Measurements from ENCODE around the gene CLSTN2. TPM values are rescaled to one million over a fixed set of nuclear protein-coding genes. Genes with fewer than 3 reads are reported as not detected.

Gene CLSTN2
- total RNA-seq, 1 donor from 2014 or later = 65.0 TPM

DNA sequence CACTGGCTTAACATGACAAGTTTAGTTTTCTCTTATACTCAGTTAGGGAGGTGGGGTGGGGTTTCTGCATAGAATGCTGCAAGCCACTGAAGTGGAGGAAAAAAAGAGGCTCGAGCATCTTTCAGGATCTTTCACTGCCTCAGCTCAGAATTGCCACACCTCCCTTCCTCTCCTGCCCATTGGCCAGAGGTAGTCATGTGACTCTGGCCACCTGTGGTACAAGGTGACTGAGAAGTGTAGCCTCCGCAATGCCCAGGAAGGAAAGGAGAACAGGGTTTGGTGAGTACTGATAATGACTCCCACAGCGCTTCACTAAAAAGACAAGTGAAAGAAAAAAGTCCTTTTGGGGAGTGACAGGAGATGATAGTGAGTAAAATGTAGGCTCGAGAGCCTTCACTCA, 618.6 kb downstream of the CLSTN2 start:
- no peak overlapping the region for H3K4me3 Mint-ChIP-seq (ENCODE audit: unreplicated experiment)
- H3K4me1 Mint-ChIP-seq (ENCODE audit: low read depth) = no peaks in the 10 kb centered on the region
- DNase-seq (ENCODE audit: low spot score) = no peak
- H3K27ac Mint-ChIP-seq (ENCODE audit: unreplicated experiment) = no peak overlapping the region
- TF ChIP-seq, protein P1, sequence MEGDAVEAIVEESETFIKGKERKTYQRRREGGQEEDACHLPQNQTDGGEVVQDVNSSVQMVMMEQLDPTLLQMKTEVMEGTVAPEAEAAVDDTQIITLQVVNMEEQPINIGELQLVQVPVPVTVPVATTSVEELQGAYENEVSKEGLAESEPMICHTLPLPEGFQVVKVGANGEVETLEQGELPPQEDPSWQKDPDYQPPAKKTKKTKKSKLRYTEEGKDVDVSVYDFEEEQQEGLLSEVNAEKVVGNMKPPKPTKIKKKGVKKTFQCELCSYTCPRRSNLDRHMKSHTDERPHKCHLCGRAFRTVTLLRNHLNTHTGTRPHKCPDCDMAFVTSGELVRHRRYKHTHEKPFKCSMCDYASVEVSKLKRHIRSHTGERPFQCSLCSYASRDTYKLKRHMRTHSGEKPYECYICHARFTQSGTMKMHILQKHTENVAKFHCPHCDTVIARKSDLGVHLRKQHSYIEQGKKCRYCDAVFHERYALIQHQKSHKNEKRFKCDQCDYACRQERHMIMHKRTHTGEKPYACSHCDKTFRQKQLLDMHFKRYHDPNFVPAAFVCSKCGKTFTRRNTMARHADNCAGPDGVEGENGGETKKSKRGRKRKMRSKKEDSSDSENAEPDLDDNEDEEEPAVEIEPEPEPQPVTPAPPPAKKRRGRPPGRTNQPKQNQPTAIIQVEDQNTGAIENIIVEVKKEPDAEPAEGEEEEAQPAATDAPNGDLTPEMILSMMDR (IDR thresholded peaks at IDR 0.05) = no peak
- no peaks in the 10 kb centered on the region for H3K27me3 Mint-ChIP-seq (ENCODE audit: low read depth)
- H3K9me3 Mint-ChIP-seq (ENCODE audit: low read depth) = no peaks in the 10 kb centered on the region
- H3K36me3 Mint-ChIP-seq (ENCODE audit: low read depth) = peaks cover 15% of the 10 kb centered on the region

DNA sequence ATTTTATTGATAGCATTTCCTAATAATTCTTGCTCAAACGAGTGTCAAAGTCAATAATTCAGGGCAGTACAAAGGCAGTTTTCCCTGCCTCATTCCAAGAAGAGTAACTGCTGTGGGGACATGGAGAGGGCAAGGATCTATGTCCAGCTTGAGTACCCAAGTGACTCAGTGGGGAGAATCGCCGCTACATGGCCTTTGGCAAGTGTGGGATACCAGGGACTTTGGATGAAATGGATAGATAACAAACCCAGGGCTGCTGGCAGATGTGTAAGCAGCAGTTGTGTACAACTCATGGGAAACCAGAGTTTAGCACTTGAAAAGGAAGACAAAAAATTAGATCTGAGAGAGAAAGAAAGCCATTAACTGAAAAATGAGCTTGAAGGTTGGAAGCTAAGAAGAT, 620.7 kb downstream of the CLSTN2 start:
- no peaks in the 10 kb centered on the region for H3K4me1 Mint-ChIP-seq (ENCODE audit: low read depth)
- DNase-seq (ENCODE audit: low spot score) = no peak
- peaks cover 13% of the 10 kb centered on the region for H3K36me3 Mint-ChIP-seq (ENCODE audit: low read depth)
- H3K9me3 Mint-ChIP-seq (ENCODE audit: low read depth) = no peaks in the 10 kb centered on the region
- TF ChIP-seq, protein P1 (IDR thresholded peaks at IDR 0.05) = no peak
- H3K27me3 Mint-ChIP-seq (ENCODE audit: low read depth) = no peaks in the 10 kb centered on the region
- no peak overlapping the region for H3K27ac Mint-ChIP-seq (ENCODE audit: unreplicated experiment)
- H3K4me3 Mint-ChIP-seq (ENCODE audit: unreplicated experiment) = no peak overlapping the region

DNA sequence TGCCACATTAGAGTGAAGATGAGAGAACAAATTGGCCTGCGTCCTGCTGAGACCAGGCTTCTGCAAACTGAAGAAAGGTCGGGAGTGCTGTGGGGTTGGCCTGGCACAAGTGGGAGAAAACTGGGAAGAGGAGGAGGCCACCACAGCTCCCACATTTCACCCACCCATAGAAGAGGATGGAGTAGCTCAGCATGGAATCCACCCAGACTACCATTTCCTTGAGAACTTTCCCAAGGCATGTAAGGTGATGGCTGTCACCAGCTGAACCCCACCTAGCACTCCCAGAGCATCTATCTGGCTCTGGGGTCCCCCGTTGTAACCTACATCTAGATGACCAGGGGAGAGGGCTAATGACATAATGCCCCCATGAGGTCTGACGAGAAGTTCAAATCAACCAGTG, 622.5 kb downstream of the CLSTN2 start:
- Mint-ChIP-seq H3K27ac (ENCODE audit: unreplicated experiment) (no peak overlapping the region), H3K4me3 (ENCODE audit: unreplicated experiment) (no peak overlapping the region), H3K9me3 (ENCODE audit: low read depth) (no peaks in the 10 kb centered on the region), H3K4me1 (ENCODE audit: low read depth) (no peaks in the 10 kb centered on the region), H3K36me3 (ENCODE audit: low read depth) (peaks cover 16% of the 10 kb centered on the region), H3K27me3 (ENCODE audit: low read depth) (no peaks in the 10 kb centered on the region)
- DNase-seq (ENCODE audit: low spot score) = no peak
- TF ChIP-seq, protein P1 (IDR thresholded peaks at IDR 0.05) = no peak

- no peaks in the 10 kb centered on the region for H3K27me3 Mint-ChIP-seq (ENCODE audit: low read depth)
- no peaks in the 10 kb centered on the region for H3K9me3 Mint-ChIP-seq (ENCODE audit: low read depth)
- peaks cover 28% of the 10 kb centered on the region for H3K36me3 Mint-ChIP-seq (ENCODE audit: low read depth)
- no peak overlapping the region for H3K4me3 Mint-ChIP-seq (ENCODE audit: unreplicated experiment)
- no peak overlapping the region for H3K27ac Mint-ChIP-seq (ENCODE audit: unreplicated experiment)
- TF ChIP-seq, protein P1 (IDR thresholded peaks at IDR 0.05) = no peak
- no peaks in the 10 kb centered on the region for H3K4me1 Mint-ChIP-seq (ENCODE audit: low read depth)
- no peak for DNase-seq (ENCODE audit: low spot score)
Observed at GRCh38 chr3:140559546-140559945, 624.6 kb downstream of the CLSTN2 start.

GRCh38 chr3:140563206-140563760, 628.3 kb downstream of the CLSTN2 start:
- Mint-ChIP-seq H3K4me3 (ENCODE audit: unreplicated experiment) (no peak overlapping the region), H3K9me3 (ENCODE audit: low read depth) (no peaks in the 10 kb centered on the region), H3K27ac (ENCODE audit: unreplicated experiment) (no peak overlapping the region), H3K4me1 (ENCODE audit: low read depth) (no peaks in the 10 kb centered on the region), H3K36me3 (ENCODE audit: low read depth) (peaks cover 26% of the 10 kb centered on the region), H3K27me3 (ENCODE audit: low read depth) (no peaks in the 10 kb centered on the region)
- DNase-seq (ENCODE audit: low spot score) = no peak
- TF ChIP-seq, protein P1 (IDR thresholded peaks at IDR 0.05) = no peak
